ENCODE data around the gene QRICH1. TPM values are rescaled to one million over a fixed set of nuclear protein-coding genes. Genes with fewer than 3 reads are reported as not detected.

Gene QRICH1
- total and polyA plus RNA-seq, 3 donors from 2014 or later, result 126 to 287 (median 280) TPM

GRCh38 chr3:49076116-49076515 is 17.8 kb downstream of the QRICH1 start:
- no peak overlapping the region for H3K4me3 ChIP-seq
- no peaks in the 10 kb centered on the region for H3K36me3 ChIP-seq (ENCODE audit: low read depth, missing control alignments)
- no peaks in the 10 kb centered on the region for H3K4me1 ChIP-seq
- H3K27me3 ChIP-seq, result no peaks in the 10 kb centered on the region
- TF ChIP-seq CTCF (IDR thresholded peaks at IDR 0.05), result no peak
- TF ChIP-seq POLR2A (IDR thresholded peaks at IDR 0.05), result no peak
- H3K9me3 ChIP-seq, result no peaks in the 10 kb centered on the region
- DNase-seq, result no peak
- H3K27ac ChIP-seq, result no peak overlapping the region
- intact Hi-C loops (cut with DNase I; ENCODE audit: low total_unique reads), result no loop called here
- WGBS, 2 donors, result 91 to 95% methylated on average over 13 of the region's 13 CpGs

- intact Hi-C loops (cut with DNase I; ENCODE audit: low total_unique reads), result no loop called here
- 92 to 97% methylated on average over 6 to 7 of the region's 7 CpGs for WGBS, 2 donors
- TF ChIP-seq POLR2A (IDR thresholded peaks at IDR 0.05) (no peak), CTCF (IDR thresholded peaks at IDR 0.05) (no peak)
- H3K27me3 ChIP-seq, result no peaks in the 10 kb centered on the region
- H3K4me3 ChIP-seq, result no peak overlapping the region
- no peak overlapping the region for H3K27ac ChIP-seq
- no peaks in the 10 kb centered on the region for H3K9me3 ChIP-seq
- H3K4me1 ChIP-seq, result no peaks in the 10 kb centered on the region
- no peak for DNase-seq
- no peaks in the 10 kb centered on the region for H3K36me3 ChIP-seq (ENCODE audit: low read depth, missing control alignments)
These were observed 35.9 kb downstream of the QRICH1 start for GRCh38 chr3:49058011-49058410.

- Histone ChIP-seq H3K36me3 (ENCODE audit: low read depth, missing control alignments) (no peaks in the 10 kb centered on the region), H3K9me3 (no peaks in the 10 kb centered on the region), H3K4me3 (no peak overlapping the region), H3K27ac (no peak overlapping the region), H3K27me3 (no peaks in the 10 kb centered on the region), H3K4me1 (no peaks in the 10 kb centered on the region)
- TF ChIP-seq CTCF (IDR thresholded peaks at IDR 0.05) (no peak), POLR2A (IDR thresholded peaks at IDR 0.05) (no peak)
- intact Hi-C loops (cut with DNase I; ENCODE audit: low total_unique reads), result no loop called here
- 94 to 95% methylated on average over 7 to 10 of the region's 10 CpGs for WGBS, 2 donors
- DNase-seq, result no peak
These were observed 36.6 kb downstream of the QRICH1 start for GRCh38 chr3:49057268-49057667.

DNA sequence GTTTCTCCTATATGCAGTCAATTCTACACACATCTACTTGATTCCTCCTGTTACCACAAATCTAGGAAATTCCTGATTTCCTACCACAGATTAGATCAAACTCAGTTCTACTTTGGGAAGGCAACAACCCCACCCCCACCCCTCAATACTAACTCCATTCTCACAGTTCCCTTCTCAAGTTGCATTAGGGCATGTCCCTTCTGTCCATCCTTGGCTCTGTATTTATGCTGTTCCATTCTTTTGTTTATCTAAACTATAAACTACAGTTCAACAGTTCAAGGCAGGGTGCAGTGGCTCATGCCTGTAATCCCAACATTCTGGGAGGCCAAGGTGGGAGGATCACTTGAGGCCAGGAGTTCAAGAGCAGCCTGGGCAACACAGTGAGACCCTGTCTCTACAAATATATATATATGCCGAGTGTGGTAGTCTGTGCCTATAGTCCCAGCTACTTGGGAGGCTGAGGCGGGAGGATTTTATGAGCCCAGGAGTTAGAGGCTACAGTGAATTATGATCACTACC is 39.5 kb downstream of the QRICH1 start:
- intact Hi-C loops (cut with DNase I; ENCODE audit: low total_unique reads), result no loop called here
- TF ChIP-seq POLR2A (IDR thresholded peaks at IDR 0.05) (no peak), CTCF (IDR thresholded peaks at IDR 0.05) (no peak)
- no peaks in the 10 kb centered on the region for H3K27me3 ChIP-seq
- H3K9me3 ChIP-seq, result no peaks in the 10 kb centered on the region
- 91 to 93% methylated on average over 2 of the region's 2 CpGs for WGBS, 2 donors
- no peak overlapping the region for H3K4me3 ChIP-seq
- no peaks in the 10 kb centered on the region for H3K36me3 ChIP-seq (ENCODE audit: low read depth, missing control alignments)
- H3K27ac ChIP-seq, result no peak overlapping the region
- no peak for DNase-seq
- H3K4me1 ChIP-seq, result no peaks in the 10 kb centered on the region

- Histone ChIP-seq H3K9me3 (no peaks in the 10 kb centered on the region), H3K27me3 (no peaks in the 10 kb centered on the region), H3K4me1 (no peaks in the 10 kb centered on the region), H3K4me3 (no peak overlapping the region), H3K36me3 (ENCODE audit: low read depth, missing control alignments) (no peaks in the 10 kb centered on the region), H3K27ac (no peak overlapping the region)
- intact Hi-C loops (cut with DNase I; ENCODE audit: low total_unique reads), result no loop called here
- no peak for DNase-seq
- WGBS, 2 donors, result 94 to 100% methylated on average over 1 of the region's 1 CpG
- TF ChIP-seq POLR2A (IDR thresholded peaks at IDR 0.05) (no peak), CTCF (IDR thresholded peaks at IDR 0.05) (no peak)
These were observed 40.3 kb downstream of the QRICH1 start for GRCh38 chr3:49053543-49053942.

Data from testis (tissue), 3 donors.